ENCODE data around the gene GAB4.
"Not testable (repeated sequence)": the region's sequence is repeated elsewhere in the genome, so short reads cannot be mapped to it uniquely, and the experiment has no call there.

The GAB4 gene

GRCh38 chr22:17007852-17008731 is at the start of gene GAB4:
Gene GAB4, minus strand, starts transcription at chr22:17008222. Its CDS starts 108 bp downstream, at chr22:17008114.
- DNase-seq: no peak

GRCh38 chr22:17056807-17057206 is 48.8 kb upstream of the GAB4 start:
- no peak for DNase-seq

GRCh38 chr22:17056058-17056457 is 48.0 kb upstream of the GAB4 start:
- DNase-seq: no peak

GRCh38 chr22:17047656-17048055 is 39.6 kb upstream of the GAB4 start:
- no peak for DNase-seq

- DNase-seq: no peak
These were observed 38.7 kb upstream of the GAB4 start for GRCh38 chr22:17046566-17047348.

GRCh38 chr22:17043521-17043920 is 35.5 kb upstream of the GAB4 start:
- no peak for DNase-seq

GRCh38 chr22:17036842-17037711 is 29.1 kb upstream of the GAB4 start:
- DNase-seq: not testable (repeated sequence)

GRCh38 chr22:17035976-17036841 is 28.2 kb upstream of the GAB4 start:
- DNase-seq: not testable (repeated sequence)

- DNase-seq: no peak
These were observed 27.2 kb upstream of the GAB4 start for GRCh38 chr22:17035246-17035645.

- not testable (repeated sequence) for DNase-seq
These were observed 26.5 kb upstream of the GAB4 start for GRCh38 chr22:17034532-17034931.

- not testable (repeated sequence) for DNase-seq
These were observed 24.3 kb upstream of the GAB4 start for GRCh38 chr22:17032277-17032676.

GRCh38 chr22:17024380-17024779 is 16.4 kb upstream of the GAB4 start:
- DNase-seq: not testable (repeated sequence)

- DNase-seq: not testable (repeated sequence)
These were observed 7.5 kb upstream of the GAB4 start for GRCh38 chr22:17015552-17015951.

- DNase-seq: not testable (repeated sequence)
These were observed 6.0 kb upstream of the GAB4 start for GRCh38 chr22:17014101-17014440.

- DNase-seq: no peak
These were observed 5.5 kb upstream of the GAB4 start for GRCh38 chr22:17013396-17014100.

- no peak for DNase-seq
These were observed 4.2 kb upstream of the GAB4 start for GRCh38 chr22:17012267-17012666.

- DNase-seq: no peak
These were observed 1.7 kb upstream of the GAB4 start for GRCh38 chr22:17009640-17010291.

GRCh38 chr22:17007257-17007656 is 765 bp downstream of the GAB4 start:
- no peak for DNase-seq

- DNase-seq: no peak
These were observed 18.1 kb downstream of the GAB4 start for GRCh38 chr22:16989915-16990314.

- no peak for DNase-seq
These were observed 19.8 kb downstream of the GAB4 start for GRCh38 chr22:16988257-16988656.

- DNase-seq: no peak
These were observed 20.2 kb downstream of the GAB4 start for GRCh38 chr22:16987822-16988221.

All from stimulated activated CD4-positive, alpha-beta T cell treated with anti-CD3 and anti-CD28 coated beads, Interleukin-2, amount 100 ng/mL, for 48 hours (primary cell).